Stomach (tissue), 9 donors: ENCODE results near the gene BRCA2. TPM values are rescaled to one million over a fixed set of nuclear protein-coding genes. Genes with fewer than 3 reads are reported as not detected.
"Not testable (repeated sequence)": the region's sequence is repeated elsewhere in the genome, so short reads cannot be mapped to it uniquely, and the experiment has no call there.

ENCODE experiments used
- DNase-seq, 2 donors: peaks; one replicate each; pipeline versions ENCODE4 v3.0.0 to v3.0.0-alpha.2; 2013 to 2019
- H3K27ac ChIP-seq, 5 donors: fragments of 200-600 bp in 4 of 5; sonication (generic) in 4 of 5; one replicate each; pipeline ENCODE4 v1.5.1; 2013 to 2019; ENCODE audit warnings: mild to moderate bottlenecking in 1 of 5, moderate library complexity in 1 of 5
- H3K27me3 ChIP-seq, 3 donors: fragments of 200-600 bp; sonication (generic); one replicate each; pipeline ENCODE4 v1.5.1; 2017 to 2019; ENCODE audit warnings: mixed run types in 1 of 3
- H3K36me3 ChIP-seq, 4 donors: fragments of 200-600 bp; sonication (generic); 1 replicate in 3 of 4; 2 replicates in 1 of 4; pipeline ENCODE4 v1.5.1; 2016 to 2019
- H3K4me1 ChIP-seq, 4 donors: fragments of 200-600 bp; sonication (generic); one replicate each; pipeline ENCODE4 v1.5.1; 2016 to 2019
- H3K4me3 ChIP-seq, 4 donors: fragments of 200-600 bp; sonication (generic) in 3 of 4; one replicate each; pipeline ENCODE4 v1.5.1; 2016 to 2019; ENCODE audit warnings: mild to moderate bottlenecking in 1 of 4
- H3K9me3 ChIP-seq, 4 donors: fragments of 200-600 bp; sonication (generic); one replicate each; pipeline ENCODE4 v1.5.1; 2016 to 2019
- CTCF ChIP-seq, 7 experiments: fragments of 450-650 bp in 4 of 7; fragments of 200-600 bp in 3 of 7; sonication (generic) in 3 of 7; IDR thresholded peaks; one replicate each; pipeline ENCODE4 v1.5.1; 2016 to 2019; ENCODE audit warnings: antibody characterized with exemption in 7 of 7, control low read depth in 2 of 7, mild to moderate bottlenecking in 1 of 7
- EP300 ChIP-seq: sonication (generic); formaldehyde crosslinking; IDR thresholded peaks from one replicate; pipeline ENCODE4 v1.6.1; 2017; ENCODE audit warnings: antibody characterized with exemption
- POLR2A ChIP-seq, 4 donors: fragments of 450-650 bp; IDR thresholded peaks; one replicate each; pipeline ENCODE4 v1.6.1; 2016; ENCODE audit warnings: antibody characterized with exemption in 4 of 4, control low read depth in 2 of 4, mild to moderate bottlenecking in 1 of 4, moderate library complexity in 1 of 4
- POLR2AphosphoS5 ChIP-seq, 3 donors: sonication (generic); formaldehyde crosslinking; IDR thresholded peaks; one replicate each; pipeline ENCODE4 v1.6.1; 2016; ENCODE audit warnings: antibody characterized with exemption in 3 of 3
- WGBS, 5 donors: extraction: QIAGEN DNeasy Blood & Tissue Kit in 3 of 5; methylation state at CpG; one replicate each; pipeline versions ENCODE4 v1.1.5 to v1.1.7; 2013 to 2018; 5-methylcytosine and 5-hydroxymethylcytosine counted together
- intact Hi-C: fragments of 100-400 bp; cut with DNase I; formaldehyde crosslinking; loops from one replicate; pipeline ENCODE4 v1.15.1; 2023; ENCODE audit warnings: low total_unique reads
- polyA plus RNA-seq, 3 donors: library from polyadenylated mRNA; stranded (reverse); fragments of 200-250 nt; gene quantifications; one replicate each; pipeline ENCODE4 v1.2.3, GENCODE V29; 2013
- total RNA-seq, 5 donors: library from RNA; depleted of rRNA; stranded (reverse); fragments of >200 nt; gene quantifications; one replicate each; pipeline versions ENCODE4 v1.1.0 to v1.2.3, GENCODE V29; 2014 to 2016
- donor health status: healthy with polysubstance abuse.
- donor health status: Bipolar disorder and iron deficiency.
- donor health status: healthy.

Gene BRCA2
- total and polyA plus RNA-seq, 8 donors, result 0.53 to 16.2 (median 1.2) TPM

GRCh38 chr13:32323912-32324311 is 8.6 kb downstream of the BRCA2 start:
- Histone ChIP-seq H3K36me3 (no peaks in the 10 kb centered on the region), H3K27ac (no peak overlapping the region), H3K4me3 (no peak overlapping the region), H3K4me1 (no peaks in the 10 kb centered on the region), H3K9me3 (no peaks in the 10 kb centered on the region), H3K27me3 (no peaks in the 10 kb centered on the region)
- intact Hi-C loops, result no loop called here
- no peak for TF ChIP-seq EP300
- DNase-seq, result no peak

- WGBS, 5 donors, result 90 to 100% (median 94%) methylated on average over 2 of the region's 2 CpGs
- no peak for TF ChIP-seq EP300
- no peak for TF ChIP-seq POLR2AphosphoS5 (IDR thresholded peaks at IDR 0.05)
- no peak for TF ChIP-seq POLR2A (IDR thresholded peaks at IDR 0.05)
- TF ChIP-seq CTCF (IDR thresholded peaks at IDR 0.05), result no peak
- H3K36me3 ChIP-seq, result peaks cover 0 to 5% (median 0%) of the 10 kb centered on the region in 4 donors
- no peaks in the 10 kb centered on the region for H3K9me3 ChIP-seq
- no peaks in the 10 kb centered on the region for H3K27me3 ChIP-seq
- H3K4me1 ChIP-seq, result no peaks in the 10 kb centered on the region
- no peak overlapping the region for H3K27ac ChIP-seq
- no peak for DNase-seq
- no peak overlapping the region for H3K4me3 ChIP-seq
- intact Hi-C loops, result no loop called here
Measured at GRCh38 chr13:32330441-32330840, 15.1 kb downstream of the BRCA2 start.

- H3K4me1 ChIP-seq, result no peaks in the 10 kb centered on the region
- H3K27ac ChIP-seq, result no peak overlapping the region
- intact Hi-C loops, result no loop called here
- 89 to 97% (median 90%) methylated on average over 2 of the region's 2 CpGs for WGBS, 5 donors
- DNase-seq, result no peak
- H3K9me3 ChIP-seq, result no peaks in the 10 kb centered on the region
- H3K36me3 ChIP-seq, result peaks cover 0 to 5% (median 0%) of the 10 kb centered on the region in 4 donors
- H3K27me3 ChIP-seq, result no peaks in the 10 kb centered on the region
- no peak overlapping the region for H3K4me3 ChIP-seq
- TF ChIP-seq POLR2AphosphoS5 (IDR thresholded peaks at IDR 0.05) (no peak), CTCF (IDR thresholded peaks at IDR 0.05) (no peak), POLR2A (IDR thresholded peaks at IDR 0.05) (no peak), EP300 (no peak)
Measured at GRCh38 chr13:32334671-32335070, 19.4 kb downstream of the BRCA2 start.

- no peak for TF ChIP-seq POLR2A (IDR thresholded peaks at IDR 0.05)
- Histone ChIP-seq H3K27me3 (no peaks in the 10 kb centered on the region), H3K4me1 (no peaks in the 10 kb centered on the region), H3K9me3 (no peaks in the 10 kb centered on the region), H3K4me3 (no peak overlapping the region), H3K27ac (no peak overlapping the region), H3K36me3 (no peaks in the 10 kb centered on the region)
- intact Hi-C loops, result no loop called here
- DNase-seq, result no peak
- whole genome bisulfite sequencing, 5 donors, result 75 to 86% (median 84%) methylated on average over 3 of the region's 3 CpGs
Measured at GRCh38 chr13:32340914-32341313, 25.6 kb downstream of the BRCA2 start.

- WGBS, 5 donors, result 45 to 100% (median 92%) methylated on average over 1 of the region's 1 CpG
- intact Hi-C loops, result no loop called here
- TF ChIP-seq POLR2A (IDR thresholded peaks at IDR 0.05) (no peak), EP300 (no peak), POLR2AphosphoS5 (IDR thresholded peaks at IDR 0.05) (no peak), CTCF (IDR thresholded peaks at IDR 0.05) (no peak)
- Histone ChIP-seq H3K27me3 (no peaks in the 10 kb centered on the region), H3K36me3 (no peaks in the 10 kb centered on the region), H3K9me3 (no peaks in the 10 kb centered on the region), H3K27ac (no peak overlapping the region), H3K4me1 (no peaks in the 10 kb centered on the region), H3K4me3 (no peak overlapping the region)
- DNase-seq, result no peak
Measured at GRCh38 chr13:32347651-32348050, 32.3 kb downstream of the BRCA2 start.

- H3K4me1 ChIP-seq, intact Hi-C loops, H3K27me3 ChIP-seq, H3K4me3 ChIP-seq, DNase-seq, H3K9me3 ChIP-seq, H3K36me3 ChIP-seq, H3K27ac ChIP-seq: not testable (repeated sequence)
- 90 to 93% (median 92%) methylated on average over 15 of the region's 15 CpGs for WGBS, 5 donors
Measured at GRCh38 chr13:32350839-32351441, 35.6 kb downstream of the BRCA2 start.
